ENCODE data around the gene GPC3.
"Not testable (repeated sequence)": the region's sequence is repeated elsewhere in the genome, so short reads cannot be mapped to it uniquely, and the experiment has no call there.

Gene GPC3

DNA sequence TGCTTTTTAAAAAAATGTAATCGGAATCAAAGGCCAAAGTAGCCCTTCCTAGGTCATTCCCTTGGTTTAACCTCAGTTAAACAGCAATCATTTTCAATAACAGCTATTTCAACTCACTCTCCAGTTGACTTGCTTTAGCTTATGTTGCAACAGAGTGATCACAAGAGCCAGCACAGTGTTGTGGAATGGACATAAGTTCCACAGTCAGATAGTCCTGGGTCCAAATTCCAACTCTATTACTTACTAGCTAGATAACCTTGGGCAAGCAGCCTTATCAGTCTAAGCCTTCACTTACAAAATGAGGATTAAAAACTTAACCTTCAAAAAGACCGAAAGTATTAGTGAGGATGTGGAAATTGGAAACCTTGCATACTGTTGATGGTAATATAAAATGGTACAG is 9.2 kb upstream of the GPC3 start:
- no peak for DNase-seq

DNA sequence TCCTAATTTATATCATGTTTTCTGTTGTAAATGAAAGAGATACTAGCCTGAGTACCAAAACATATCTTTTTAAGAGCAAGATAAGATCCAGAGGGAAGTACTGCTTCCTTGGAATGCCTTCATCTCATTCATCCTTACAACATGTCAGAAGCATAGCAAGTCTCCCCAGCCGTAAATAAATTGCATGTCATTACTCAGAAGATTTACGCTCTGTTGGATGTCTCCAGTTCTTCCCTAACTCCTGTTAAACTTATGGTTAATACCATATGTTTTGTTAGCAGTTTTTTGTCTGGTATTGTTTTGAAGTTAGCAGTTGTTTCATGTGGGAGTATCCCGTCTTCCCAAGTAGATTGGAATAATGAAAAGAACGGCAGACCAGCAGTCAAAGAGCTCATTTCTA is 7.5 kb upstream of the GPC3 start:
- no peak for DNase-seq

DNA sequence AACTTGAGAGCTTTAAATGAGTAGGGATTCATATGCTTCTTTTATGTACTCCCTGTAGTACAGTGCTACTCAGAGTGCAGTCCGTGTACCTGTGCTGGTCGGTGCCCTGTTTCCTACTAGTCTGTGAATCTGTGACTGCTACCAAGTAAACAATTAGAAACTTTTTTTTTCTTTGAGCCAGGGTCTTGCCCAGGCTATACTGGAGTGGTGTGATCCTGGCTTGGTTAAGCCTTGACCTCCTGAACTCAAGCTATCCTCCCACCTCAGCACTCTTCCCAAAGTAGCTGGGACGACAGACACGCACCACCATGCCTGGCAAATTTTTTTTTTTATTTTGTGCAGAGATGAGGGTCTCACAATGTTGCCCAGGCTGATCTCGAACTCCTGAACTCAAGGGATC is 6.4 kb upstream of the GPC3 start:
- no peak for DNase-seq

DNA sequence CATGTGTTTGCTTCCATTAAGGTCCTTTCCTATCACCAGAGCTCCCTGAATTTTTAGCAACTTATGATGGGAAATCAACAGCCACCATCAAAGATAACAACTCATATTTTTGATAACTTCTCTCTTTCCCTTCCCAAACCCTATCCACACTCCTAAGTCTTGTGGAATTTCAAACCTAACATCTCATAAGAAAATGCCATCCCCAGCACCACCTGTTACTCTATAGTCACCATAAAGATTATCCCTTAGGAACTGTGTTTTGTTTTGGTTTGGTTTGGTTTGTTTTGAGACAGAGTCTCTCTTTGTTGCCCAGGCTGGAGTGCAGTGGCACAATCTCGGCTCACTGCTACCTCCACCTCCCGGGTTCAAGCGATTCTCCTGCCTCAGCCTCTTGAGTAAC is 5.7 kb upstream of the GPC3 start:
- not testable (repeated sequence) for DNase-seq

DNA sequence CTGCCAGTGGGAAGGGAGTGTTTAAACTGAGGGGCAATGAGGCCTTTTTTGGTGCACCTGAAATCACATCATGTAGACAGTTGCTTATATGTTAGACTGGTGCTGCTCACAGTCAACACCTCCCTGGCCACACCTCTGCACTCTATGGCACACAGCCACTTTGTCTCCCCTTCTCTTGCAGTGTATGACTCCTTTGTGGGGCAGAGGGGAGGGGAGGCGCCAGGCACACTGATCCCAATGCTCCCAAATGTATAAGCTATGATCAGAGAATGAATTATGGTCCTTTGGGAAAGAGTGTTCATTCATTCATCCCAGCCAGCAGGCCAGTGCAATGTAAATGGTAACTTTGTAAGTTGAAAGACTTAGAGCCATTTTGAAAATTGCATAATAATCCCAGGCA is 4.6 kb upstream of the GPC3 start:
- no peak for DNase-seq

DNA sequence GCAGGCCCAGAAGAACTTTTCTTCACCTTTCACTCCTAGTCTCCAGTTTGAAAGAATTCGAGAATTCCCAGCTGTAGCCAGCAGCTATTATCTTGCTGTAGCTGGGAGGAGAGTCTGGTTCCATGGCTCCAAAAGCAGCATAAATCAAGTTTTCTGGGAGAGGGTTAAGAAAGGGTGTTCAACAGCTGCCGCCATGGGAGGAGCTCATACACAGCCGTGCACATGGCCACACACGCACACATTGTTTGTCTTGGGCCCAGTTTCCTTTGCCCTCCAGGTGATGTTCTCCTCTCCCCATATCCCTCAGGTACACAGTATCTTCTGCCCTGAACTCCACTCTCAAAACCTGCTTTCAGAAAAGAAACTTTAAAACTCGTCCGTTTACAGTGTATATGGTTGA is 4.1 kb upstream of the GPC3 start:
- no peak for DNase-seq

DNA sequence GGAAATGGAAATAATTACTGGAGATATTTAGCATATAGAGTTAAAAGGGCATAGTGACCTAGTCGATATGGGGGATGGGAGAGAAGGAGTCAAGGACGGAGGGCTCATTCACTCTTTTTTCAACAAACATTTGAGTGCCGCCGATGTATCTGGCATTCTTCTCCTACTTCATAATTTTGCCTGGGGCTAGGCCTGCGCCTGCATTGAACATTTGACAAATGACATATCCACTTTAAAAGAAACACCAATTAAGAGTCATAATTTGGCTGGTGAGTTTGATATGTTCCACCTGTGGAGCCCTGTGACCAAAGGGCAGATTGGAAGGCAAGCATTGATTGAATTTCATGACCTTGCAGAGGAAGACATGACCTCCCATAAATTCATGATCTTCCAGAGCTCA is 2.6 kb upstream of the GPC3 start:
- DNase-seq: no peak

DNA sequence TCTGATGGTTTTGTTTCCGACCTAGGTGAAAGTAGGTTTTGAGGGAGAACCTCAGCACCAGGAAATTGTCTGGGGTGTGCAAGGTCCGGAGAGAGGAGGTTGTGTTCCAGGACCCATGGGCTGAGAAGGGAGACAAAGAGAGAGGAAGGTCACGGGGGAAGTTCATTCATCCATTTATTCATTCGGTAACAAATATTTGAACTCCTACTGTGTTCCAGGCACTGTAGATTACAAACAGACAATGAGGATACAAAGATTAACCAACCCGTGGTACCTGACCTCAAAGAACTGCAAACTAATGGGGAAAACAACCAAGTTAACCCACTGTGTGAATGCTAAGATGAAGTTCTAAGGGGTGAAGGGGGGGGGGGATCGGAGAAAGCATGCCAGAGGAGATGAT is 1.8 kb upstream of the GPC3 start:
- DNase-seq: no peak

DNA sequence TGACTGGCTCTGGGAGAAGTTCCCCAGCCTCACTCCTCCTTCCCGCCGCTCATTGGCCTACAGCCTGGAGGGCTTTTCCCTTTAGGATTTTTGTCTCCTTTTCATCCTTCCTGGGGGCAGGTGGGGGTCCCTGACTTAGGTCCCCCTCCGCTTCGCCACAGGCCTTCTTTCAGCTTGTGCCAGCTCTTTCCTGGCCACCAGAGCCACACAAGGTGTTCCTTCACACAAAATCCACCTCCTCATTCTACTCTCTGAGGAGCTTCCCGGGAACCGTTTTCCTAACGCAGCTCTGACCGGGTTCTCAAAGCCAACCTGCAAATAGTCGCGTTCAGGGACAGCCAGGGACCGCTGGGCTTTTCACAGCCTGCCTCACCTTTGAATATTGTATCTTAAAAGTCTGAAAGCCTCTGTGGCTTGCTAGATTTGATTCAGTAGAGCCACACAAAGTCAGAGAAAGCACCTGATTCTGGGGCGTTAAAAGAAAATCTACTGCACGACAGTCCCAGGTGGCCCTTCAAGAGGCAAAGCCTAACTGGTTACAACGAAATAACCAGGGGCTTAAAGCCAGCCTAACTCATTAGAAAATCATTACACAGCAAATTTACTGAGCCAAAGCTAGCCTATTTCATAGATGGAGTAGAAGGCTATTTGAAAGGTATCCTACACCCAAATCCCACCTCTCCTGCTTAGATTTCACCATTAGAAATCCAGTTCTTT is 731 bp upstream of the GPC3 start:
- no peak for DNase-seq

DNA sequence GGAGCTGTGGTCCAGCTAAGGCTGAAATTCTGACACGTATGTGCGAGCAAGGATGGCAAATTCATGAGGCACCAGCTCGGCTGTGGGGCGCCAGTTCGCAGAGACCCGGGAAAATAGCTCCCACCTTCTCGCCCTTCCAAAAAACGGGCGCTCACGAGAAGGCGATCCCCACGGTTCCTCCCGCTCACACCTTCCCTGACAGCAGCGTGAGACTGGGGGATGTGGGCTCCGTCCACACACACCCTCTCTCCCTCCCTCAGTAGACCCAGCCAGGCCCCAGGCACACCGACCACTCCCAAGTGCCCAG is 584 bp downstream of the GPC3 start:
- DNase-seq: no peak

DNA sequence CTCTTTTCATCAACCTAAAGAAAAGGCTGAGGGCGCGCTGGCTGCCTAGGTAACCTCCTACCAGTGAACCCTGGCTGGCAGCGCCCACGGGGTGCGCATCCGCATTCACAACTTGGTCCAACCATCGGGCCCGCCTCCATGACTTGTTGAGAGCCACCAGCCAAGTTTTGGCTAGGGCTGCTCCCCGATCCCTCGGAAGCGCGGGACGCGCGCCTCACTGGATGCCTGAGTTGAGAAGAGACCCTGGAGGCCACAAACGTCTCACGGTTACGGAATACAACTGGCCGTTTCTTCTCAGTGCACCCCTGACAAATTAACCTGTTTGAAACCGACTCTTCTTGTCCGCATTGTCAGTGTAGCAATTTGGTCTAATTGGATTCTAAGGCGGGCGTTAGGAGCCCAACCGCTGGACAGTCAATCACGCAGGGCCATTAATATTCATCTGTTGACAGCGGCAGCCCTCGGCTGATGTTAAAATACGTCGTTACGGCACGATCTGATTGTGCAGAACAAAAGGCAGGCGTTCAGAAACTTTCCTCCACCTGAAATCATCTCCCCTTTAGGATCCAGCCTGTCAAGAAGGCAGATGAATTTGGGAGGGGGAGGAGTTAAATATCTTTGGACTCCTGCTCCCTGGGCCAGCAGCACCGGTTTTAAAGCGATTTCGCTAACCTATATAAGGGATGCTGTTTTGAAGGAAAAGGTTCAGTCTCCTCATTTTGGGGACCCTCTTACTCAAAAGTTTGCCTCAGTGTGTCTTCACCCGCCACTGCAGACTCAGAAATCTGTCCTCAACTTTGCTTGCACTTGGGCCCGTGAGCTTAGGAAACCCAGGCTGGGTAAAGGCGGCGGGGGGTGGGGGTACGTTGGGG is 1.2 kb downstream of the GPC3 start:
- no peak for DNase-seq

DNA sequence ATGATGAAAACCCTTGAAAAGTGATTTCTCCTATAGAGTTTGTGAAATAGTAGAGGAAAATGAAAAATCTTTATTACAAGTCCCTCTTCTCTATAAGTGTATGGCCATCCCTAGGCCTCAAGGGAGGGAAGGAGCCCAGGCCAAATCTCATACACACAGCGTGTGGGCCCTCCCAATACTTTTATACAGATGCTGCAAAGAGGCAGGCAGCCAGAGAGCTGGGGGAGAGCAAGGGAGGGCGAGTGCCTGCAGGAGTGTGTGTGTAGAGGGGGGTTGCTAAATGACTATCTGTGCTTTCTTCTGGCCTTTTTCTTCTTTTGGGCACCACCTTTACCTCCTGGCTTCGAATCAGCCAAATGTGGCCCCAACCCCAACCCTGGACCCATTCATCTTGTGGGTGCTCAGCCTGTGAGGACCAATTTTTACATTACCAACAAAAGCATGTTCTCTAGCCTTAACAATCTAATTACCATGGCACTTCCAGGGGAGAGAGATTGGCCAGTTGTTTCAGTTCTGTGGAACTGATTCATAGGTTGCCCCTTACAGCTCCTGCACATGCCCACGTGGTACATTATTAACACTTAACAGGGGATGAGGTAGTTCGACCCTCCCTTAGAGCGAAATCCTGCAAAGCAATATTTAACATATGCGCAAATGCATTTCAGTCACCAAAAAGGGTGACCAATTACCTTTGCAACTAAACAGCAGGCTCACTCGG is 2.0 kb downstream of the GPC3 start:
- no peak for DNase-seq

DNA sequence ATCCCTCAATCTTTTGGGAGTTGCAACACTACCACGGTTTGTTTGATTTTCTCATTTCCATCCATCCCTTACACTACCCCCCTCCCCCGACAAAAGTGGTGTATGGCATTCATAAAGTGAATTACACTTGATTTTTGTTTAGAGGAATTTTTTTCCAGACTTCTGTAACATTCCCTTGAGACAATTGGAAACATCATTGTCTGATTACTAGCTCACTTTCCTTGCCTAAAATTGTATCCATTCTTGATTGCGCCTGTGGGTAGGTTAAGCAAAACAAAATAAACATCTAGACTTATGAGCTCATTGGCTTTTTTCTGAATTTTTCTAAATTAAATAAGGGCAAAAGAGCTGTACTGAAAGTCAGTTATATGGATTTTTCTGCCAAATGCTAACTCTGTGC is 3.5 kb downstream of the GPC3 start:
- no peak for DNase-seq

DNA sequence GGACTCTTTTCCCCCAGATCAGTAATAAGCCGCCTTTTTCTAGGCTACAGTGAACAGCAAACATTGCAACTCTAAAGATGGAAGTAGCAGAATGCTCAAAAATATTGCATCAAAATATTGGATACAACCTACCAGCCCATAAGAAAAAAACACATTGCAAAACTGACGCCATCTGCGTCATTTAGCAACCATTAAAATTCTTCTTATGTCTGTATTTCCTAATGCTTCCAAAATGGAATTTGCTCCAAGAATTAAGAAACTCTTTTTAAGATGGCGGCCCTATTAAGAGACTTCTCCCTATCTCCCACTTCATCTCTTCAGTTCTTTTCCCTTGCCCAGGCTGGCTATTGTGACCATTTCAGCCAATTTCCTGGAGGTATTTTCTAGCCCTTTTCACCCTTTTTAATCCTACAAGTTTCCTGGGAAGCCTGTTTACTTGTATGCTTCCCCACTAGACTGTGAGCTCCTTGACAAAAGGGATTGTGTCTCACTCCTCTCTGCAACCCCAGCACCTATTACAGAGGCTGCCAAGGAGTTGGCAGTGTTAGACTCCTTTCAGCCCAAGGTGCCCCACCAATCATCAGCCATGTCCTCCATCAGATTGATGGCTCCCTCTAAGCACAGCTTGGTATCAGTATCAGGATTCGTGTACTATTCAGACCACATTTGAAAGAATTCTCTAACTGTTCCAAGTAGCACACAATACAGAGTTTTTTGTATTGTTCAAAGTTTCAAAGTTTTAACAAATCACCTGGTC is 4.4 kb downstream of the GPC3 start:
- DNase-seq: no peak

DNA sequence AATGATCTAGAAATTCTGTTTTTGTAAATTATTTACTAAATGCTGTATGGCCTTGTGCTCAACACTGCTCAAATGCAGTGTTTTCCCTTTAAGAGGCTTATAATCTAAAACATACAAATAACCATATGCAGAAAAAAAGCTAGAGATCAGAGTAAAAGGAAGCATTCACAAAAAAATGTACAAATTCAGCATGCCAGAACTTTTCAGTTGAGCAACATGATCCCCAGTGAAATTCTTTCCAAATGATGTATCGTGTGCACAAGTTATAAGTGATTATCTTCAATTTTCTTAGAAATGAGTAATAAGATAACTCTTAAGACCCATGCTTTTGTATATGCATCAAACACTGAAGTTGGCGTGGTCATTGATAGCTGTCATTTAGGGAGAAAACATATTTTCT is 5.0 kb downstream of the GPC3 start:
- no peak for DNase-seq

DNA sequence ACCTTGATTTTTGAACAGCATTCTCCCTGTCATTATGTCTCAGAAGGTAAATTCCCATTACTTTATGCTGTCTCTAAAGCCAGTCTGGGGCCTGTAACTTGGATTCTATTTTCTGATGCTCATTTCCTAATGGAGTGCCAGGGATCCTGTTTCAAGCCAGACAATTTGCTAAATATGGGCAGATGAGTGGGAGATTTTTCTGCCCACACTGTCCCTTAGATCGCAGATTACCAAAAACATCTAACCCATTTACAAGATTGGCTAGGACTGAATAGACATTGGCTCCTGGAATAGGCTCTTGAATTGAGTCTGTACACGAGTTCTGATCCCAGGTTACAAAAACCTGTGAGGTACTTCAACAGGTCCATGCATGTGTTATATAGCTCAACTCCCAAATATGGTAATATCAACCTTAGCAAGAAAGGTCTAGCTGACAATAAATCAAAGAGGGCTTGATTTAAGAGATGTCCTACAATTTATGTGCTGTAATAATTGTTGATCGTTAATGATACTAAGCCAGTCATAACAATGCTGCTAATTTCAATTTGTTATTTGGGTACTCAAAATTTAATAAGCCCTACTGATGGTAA is 5.7 kb downstream of the GPC3 start:
- no peak for DNase-seq

DNA sequence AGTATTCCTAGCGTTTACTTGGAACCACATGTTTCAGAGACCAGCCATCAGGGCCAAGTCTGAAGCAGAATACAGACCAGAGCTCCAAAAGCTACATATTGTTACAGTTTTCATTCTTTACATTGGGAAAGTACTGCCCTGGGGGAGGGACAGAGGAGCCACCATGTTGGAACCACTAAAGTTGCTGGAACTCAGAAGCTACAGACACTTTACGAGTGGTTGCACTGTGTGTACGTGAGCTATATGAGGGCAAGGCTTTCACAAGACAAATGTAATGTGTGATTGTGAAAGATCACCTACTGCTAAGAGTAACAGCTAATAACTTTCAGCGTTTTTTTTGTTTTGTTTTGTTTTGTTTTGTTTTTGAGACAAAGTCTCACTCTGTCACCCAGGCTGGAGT is 11.7 kb downstream of the GPC3 start:
- DNase-seq: no peak

DNA sequence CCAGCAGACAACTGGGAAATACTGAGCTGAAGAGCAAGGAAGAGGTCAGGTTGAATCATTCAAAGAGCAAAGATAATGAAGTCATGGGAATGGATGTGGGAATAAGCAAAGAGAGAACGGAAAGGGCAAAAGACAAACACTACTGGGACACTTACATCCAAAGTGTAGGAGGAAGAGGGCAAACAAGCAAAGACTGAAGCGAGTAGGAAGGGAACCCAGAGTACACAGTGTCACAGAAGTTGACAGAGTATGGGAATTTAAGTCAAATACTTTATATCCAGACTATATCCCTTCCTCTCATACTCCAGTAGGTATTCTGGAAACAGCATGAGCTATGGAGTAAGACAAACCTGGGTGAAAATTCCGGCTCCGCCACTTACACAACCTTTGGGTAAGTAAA is 12.5 kb downstream of the GPC3 start:
- DNase-seq: no peak

DNA sequence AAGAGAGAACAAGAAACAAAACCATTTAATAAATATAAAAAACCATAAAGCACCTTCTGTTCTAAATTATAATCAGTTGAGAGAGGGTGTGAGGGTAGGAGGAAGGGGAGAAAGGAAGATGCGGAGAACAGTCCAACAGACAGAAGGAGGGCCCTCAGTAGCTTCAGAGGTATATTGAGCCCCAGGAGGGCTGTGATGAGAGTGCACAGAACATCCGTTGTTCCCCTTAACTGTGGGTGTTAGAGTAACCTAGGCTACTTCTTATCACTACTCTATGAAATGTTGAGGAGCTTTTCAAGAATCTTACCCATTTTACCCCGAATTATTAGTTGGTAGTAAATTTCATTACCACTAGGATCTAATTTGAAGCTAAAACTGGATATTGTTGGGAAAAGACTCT is 13.8 kb downstream of the GPC3 start:
- no peak for DNase-seq

DNA sequence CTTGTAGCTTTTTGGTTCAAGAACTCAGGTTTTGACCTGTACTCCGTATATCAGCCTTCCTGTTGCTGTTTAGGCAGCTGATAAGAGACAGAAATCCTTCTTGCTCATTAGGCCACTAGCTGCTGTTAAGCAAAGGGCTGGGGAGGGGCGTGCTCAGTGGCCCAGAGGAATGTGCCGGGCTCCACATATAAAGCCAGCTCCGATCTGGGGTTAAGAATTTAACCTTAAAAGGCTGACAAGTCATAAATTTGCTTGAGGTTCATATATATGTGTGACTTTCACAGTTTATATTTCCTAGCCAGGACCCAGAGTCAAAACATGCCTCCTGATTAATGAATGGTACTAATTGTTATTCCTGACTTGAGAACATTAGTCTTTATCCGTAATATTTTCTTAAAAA is 15.3 kb downstream of the GPC3 start:
- no peak for DNase-seq

DNA sequence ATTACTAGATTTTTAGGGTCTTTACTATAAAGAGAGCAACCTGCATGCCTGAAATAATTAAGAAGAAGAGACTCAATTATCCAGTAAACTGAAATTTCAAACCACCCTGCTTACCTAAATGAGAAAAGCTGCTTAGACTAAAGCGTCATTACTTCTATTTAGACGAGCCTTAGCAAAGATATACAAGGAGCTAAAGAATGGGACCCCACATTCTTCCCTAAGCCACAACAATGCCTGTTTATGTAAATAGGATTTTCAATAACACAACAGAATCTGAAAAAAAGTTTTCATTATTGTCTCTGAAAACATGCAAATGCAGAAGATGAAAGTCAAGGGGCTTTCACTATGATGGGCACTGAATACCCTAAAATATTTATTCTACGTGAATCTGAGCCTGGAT is 16.2 kb downstream of the GPC3 start:
- DNase-seq: no peak

DNA sequence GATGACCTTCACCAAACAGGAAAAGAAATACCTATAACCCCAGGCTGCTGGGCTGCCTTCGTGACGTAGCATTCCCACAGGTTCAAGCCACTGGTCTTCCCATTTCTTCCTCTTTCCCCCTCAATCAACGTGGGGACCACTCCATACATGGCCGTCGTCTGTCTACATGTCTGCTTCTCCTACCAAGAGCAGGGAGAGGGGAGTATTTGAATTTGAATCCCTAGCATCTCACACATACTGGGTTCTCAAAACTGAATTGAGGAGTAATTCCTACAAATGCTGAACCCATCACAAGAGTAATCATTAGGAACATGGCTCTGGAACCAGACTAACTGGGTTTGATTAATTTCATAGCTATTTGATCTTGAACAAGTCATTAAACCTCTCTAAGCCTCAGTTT is 17.3 kb downstream of the GPC3 start:
- no peak for DNase-seq

DNA sequence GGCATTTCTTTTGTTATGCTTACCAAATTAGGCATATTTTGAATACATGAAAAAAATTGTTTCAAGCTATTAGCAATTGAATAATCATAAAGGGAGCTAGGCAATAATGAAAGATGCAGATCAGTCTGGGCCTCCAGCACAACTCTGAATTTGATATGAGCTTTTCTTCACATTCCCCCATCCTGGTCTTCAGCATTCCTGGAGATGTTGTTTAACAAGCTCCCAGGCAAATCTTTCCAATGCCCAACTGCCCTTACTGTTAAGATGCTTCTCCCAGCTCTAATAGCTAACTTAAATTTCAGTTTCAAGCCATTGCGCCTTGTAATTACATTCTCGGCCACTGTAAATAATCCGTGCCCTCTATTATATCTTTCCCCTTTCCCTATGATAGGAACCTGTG is 19.2 kb downstream of the GPC3 start:
- DNase-seq: no peak
